NCI-H2107 treated with DMSO at 0.1 percent for 48 hours (cell line): Measurements from ENCODE around the gene SF3A2.
A peak's percentile ranks its signal among the peaks of the same experiment; 100 is the strongest.

Experiments
- DNase-seq: peaks from one replicate; lab custom pipeline; 2025; ENCODE audit not compliant: unreplicated experiment; lab: John Stamatoyannopoulos, UW

SF3A2 gene

DNA sequence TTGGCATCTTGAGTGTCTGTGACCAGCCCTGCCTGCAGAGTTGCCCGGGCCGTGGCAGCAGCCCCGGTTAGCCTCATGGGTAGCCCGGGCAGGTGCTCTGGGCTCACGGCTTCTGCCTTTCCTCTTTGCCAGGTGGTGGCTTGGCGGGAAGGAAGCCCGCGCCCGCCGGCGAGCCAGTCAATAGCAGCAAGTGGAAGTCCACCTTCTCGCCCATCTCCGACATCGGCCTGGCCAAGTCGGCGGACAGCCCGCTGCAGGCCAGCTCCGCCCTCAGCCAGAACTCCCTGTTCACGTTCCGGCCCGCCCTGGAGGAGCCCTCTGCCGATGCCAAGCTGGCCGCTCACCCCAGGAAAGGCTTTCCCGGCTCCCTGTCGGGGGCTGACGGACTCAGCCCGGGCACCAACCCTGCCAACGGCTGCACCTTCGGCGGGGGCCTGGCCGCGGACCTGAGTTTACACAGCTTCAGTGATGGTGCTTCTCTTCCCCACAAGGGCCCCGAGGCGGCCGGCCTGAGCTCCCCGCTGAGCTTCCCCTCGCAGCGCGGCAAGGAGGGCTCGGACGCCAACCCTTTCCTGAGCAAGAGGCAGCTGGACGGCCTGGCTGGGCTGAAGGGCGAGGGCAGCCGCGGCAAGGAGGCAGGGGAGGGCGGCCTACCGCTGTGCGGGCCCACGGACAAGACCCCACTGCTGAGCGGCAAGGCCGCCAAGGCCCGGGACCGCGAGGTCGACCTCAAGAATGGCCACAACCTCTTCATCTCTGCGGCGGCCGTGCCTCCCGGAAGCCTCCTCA, 10.4 kb upstream of the SF3A2 start:
- no peak for DNase-seq

DNA sequence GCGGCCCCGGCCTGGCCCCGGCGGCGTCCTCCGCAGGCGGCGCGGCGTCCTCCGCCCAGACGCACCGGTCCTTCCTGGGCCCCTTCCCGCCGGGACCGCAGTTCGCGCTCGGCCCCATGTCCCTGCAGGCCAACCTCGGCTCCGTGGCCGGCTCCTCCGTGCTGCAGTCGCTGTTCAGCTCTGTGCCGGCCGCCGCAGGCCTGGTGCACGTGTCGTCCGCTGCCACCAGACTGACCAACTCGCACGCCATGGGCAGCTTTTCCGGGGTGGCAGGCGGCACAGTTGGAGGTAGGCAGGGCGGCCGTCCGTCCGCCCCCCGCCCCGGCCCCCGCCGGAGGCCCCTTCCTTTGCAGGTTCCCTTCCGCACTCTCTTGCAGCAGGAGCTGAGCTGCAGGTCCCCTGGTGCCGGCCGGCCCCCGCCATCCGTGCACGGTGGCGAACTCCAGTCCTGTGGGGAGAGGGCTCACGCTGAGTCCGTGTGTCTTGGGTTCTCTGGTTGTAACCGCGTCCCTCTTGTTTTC, 9.7 kb upstream of the SF3A2 start:
- no peak for DNase-seq

DNA sequence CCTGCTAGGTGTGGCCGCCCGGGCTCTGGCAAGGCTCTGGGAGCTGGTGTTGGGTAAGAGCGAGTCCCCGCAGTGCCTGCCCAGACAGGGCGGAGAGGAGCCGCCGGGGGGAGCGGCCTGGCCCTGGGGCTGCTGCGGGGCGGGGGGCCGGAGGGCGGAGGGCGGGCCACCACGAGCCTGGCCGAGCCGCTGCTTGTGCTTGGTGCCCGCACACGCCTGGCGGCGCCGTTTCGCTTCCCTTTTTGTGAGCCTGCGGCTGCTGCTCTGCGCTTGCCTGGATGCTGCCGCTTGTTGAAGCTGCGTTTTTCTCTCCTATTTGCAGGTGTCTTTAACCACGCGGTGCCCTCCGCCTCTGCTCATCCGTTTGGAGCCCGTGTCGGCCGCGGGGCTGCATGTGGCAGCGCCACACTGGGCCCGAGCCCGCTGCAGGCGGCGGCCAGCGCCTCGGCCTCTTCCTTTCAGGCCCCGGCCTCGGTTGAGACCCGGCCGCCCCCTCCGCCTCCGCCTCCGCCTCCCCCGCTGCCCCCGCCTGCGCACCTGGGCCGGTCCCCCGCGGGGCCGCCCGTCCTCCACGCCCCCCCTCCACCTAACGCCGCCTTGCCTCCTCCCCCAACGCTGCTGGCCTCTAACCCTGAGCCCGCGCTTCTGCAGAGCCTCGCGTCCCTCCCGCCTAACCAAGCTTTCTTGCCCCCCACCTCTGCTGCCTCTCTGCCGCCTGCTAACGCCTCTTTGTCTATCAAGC, 9.0 kb upstream of the SF3A2 start:
- no peak for DNase-seq

DNA sequence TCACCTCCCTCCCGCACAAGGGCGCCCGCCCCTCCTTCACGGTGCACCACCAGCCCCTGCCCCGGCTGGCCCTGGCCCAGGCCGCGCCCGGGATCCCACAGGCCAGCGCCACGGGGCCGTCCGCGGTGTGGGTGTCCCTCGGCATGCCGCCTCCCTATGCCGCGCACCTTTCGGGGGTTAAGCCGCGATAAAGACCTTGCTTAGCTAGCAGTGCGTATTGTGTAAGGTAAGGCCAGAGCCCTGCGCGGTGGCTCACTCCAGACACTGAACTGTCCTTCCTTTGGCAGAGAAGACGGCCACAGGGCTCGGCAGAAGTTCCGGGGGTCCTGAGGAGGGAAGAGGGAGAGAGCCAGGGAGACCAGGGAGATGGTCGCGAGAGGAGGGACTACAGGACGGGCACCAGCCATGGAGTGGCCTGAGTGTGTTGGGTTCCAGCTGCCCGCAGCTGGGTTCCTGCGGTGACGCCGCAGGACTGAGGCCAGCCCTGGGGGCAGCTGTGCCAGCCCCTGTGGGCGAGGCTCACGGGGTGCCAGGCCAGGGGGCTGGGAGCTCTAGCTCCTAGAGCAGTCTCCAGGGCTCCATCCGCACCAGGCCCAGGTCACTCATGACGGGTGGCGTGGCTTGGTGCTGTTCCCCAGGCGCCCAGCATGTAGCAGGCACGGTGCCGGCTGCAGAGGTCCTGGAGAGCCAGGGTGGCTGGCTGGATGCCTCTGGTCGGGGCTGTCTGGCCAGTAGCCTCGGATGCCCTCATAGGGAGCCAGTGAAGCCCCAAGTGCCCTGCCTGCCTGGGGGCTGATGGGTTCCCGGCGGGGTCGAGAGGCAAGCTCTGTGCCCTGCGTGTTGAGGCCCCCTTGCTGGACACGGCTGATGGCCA, 8.2 kb upstream of the SF3A2 start:
- DNase-seq, result no peak

DNA sequence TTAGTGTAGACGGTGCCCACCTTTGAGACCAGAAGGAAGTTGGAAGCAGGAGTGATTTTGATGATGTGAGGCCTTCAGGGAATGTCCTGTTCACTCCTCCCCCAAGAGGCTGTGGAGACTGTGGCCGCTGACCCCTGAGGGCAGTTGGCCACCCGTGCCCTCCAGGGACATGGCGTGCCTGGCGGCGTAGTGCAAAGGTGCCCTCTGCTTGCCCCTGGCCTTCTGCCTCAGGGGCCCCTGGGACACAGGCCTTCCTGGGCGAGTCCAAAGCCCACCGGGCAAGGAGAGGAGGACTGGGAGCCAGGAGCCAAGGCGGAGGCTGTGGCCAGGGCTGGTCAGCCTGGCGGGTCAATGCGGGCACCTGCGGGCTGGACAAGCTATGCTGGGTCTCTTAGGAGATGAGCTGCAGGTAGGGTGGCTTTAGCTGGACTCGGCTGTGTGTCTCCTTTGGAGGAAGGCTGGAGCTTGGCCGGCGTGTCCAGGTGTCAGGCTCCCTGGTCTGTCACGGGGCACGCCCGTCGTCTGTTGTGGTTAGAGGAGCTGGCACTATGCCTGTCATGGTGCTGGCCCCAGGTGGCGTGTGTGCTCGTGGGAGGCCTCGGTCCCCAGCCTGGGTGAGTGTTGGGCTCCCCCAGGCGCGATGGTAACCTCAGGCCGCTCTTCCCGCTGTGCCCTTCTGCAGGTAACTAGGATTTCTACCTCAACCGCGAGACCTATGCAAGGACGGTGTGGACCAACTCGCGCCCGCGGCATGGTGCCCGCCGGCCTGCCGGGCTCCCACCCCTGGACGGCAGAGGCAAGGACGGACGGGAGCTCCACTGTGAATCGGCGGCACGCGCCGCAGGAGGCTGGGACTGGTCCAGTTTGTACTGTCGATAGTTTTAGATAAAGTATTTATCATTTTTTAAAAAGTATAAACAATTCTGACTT, 7.3 kb upstream of the SF3A2 start:
- no peak for DNase-seq

DNA sequence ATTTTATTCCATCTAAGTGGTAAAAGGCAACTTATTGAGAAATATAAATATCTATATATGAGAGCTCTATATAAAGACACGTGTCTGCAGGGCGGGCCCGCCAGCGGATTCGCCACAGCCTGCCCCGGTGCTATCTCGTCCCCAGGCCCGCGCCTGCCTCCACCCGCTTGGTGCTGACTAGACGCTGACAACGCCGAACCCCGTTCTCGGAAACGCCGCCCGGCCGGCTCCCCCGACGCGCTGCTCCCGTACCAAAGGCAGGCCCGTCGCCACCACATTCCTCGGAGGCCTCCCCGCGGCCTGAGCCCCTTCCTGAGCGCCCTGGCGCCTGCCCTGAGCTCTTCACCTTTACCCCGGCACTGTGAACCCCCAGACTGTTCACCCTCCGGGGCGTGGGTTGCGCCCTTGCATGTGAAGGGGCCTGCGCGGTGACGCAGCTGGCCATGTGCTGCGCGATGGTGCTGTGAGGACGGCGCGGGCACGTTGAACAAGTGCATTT, 6.5 kb upstream of the SF3A2 start:
- DNase-seq, result no peak

DNA sequence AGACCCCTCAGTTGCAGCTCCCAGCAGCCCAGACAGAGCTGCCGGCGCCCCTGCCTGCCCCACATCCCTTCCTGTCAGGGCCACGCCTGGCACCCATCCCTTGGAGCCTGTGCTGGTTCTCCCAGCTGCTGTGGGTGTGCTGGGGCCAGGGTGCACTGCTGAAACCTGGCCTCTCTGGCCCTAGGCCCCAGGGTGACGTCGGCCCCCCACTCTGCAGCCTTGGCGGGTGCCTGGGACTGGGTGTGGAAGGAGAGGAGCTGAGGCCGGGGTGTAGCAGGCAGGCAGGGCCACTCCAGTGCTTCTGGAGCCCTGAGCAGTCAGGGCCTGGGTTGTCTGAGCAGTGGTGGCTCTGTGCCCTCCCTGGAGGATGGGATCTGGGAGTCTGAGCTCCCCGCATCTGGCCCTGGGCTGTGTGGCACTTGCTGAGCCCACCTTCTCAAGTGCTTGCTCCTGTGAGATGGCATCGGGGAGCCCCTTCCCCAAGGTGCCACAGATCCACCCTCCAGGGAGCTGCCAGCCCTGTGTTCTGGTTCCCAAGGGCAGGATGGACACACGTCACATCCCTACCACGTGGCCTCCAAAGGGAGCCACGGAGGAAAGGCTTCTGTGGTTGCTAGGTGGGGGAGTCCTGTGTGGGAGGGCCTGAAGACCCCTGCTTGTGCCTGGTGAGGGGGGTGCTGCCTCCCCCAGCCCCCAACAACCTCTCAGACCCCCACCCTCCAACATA, 5.7 kb upstream of the SF3A2 start:
- DNase-seq, result no peak

DNA sequence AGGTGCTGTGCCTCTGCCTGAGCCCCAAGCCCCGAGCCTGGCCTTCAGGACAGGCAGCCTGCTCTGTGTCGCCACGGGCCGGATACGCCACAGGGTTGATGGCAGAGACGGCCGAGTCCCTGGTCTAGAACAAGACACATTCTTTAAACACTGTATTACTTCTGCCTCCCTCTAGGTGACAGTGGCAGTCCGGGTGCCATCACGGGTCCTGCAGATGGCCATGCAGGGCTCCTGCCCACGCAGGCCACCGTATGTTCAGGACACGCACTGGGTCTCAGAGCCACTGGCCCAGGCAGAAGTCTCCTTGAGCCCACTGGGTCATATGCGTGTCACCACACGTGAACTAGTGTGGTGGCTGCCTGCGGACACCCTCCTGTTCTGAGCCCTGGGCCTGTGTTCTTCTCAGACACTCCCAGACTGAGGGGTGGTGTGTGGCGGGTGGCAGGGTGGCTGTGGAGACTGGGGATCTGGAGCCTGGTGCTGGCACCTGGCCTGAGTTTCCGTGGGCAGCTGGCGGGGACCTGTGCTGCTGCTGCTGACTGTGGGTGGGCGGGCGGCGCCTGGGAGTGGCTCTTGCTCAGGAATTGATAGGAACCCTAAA, 4.9 kb upstream of the SF3A2 start:
- DNase-seq, result no peak

DNA sequence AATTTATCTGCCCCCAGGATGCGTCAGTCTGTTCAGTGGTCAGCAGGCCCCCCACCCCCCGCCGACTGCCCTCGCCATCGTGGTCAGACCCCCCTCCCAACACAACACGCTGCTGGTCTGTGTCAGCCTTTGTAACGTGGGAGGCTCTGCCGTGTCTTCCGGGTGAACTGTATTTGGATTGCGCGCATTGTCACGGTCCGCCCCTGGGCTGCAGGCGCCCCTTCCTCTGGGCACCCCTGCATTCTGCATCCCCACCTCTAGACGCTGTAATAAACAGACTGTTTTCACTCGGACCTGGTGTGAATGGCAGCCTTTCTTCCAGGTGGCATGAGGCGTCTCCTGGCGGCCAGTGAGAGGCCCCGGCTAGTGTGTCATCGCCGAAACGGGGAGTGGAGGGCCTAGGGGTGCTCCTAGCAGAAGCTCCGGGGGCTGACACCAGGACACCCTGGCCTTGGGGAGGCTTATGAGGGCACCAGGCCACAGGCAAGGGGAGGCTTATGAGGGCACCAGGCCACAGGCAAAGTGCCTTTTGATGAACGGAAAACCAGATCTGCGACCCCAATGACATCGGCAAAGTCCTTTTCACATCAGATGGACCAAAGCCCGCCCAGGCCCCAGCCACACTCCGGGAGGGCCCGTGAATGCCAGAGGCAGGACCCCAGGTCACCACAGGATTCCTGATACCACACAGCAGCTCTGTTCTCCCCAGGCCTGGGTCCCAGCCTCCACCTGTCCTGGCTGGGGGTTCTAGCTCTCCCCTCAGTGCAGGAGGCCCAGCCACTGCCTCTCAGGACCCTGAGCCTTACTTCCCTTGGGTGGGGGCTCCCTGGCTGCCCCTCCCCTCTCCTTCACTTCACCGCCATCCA, 4.1 kb upstream of the SF3A2 start:
- DNase-seq, result no peak

DNA sequence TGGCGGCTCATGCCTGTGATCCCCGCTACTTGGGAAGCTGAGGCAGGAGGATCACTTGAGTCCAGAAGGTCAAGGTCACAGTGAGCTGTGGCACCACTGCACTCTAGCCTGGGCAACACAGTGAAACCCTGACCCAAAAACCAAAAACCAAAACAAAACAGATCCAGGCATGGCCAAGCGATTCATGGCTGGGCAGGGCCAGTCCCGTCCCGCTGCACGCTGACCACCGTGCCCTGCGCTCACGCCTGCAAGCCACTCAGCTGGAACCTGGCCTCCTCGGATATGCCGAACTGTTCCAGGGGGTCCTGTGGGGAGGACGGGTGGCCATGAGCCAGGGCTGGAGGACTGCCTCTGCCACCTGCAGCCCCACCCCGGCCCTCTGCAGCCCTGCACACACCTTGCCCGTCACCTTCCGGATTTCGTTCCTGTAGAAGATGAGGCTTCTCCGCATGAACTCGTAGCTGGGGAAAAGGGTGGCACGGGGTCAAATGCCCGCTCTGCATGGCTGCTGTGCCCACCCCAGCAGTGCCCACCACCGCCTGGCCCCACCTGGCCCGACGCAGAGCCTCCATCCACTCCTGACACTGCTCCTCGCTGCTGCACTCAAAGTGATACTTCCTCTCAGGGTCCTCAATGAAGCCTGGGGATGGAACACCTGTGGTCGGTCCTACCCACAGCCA, 2.9 kb upstream of the SF3A2 start:
- DNase-seq, result no peak

DNA sequence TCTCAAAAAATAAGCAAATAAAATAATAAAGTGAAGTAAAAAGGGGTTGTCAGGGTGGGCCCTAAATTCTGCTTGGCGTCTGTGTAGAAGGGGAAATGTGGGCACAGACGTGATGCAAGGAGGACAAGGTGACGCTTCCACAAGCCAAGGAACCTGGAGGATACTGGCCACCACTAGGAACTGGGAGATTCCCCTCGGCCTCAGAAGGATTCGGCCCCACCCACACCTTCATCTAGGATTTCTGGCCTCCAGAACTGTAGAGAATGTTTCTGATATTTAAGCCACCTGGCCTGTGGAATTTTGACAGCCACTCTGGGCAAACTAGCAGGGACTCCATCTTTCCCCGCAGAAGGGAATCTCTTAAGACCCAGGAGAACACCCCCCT, 1.6 kb upstream of the SF3A2 start:
- no peak for DNase-seq

DNA sequence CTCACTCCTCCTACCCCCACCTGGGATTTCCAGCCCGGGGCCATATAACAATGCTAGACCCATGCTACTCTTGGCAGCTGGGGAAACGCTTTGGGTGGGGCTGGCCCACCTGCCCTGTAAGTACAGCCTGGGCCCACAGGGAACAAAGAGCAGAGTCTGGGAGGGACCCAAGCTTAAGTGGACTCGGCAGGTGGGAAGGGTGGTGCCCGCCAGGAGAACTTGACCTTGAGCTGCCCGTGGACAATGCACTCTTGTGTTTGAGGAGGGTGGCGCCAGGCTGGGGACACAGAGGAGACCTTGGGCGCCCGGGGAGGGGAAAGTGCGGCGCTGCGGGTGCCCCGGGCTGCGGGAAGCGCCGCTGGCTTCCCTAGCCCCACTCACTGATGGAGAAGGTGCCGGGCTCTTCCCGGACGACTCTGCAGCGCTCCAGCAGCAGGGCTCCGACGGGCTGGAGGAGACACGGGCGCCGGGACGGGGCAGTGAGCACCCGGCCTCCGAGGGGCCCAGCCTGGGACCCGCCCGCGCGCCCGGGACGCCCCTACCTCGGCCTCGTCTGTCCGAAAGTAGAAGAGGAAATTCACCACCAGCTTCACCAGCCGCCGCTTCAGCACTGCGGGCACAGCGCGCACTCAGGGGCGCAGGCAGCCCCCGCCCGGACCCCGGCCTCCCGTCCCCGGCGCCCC, 1.1 kb upstream of the SF3A2 start:
- peak; percentile 70 for DNase-seq

DNA sequence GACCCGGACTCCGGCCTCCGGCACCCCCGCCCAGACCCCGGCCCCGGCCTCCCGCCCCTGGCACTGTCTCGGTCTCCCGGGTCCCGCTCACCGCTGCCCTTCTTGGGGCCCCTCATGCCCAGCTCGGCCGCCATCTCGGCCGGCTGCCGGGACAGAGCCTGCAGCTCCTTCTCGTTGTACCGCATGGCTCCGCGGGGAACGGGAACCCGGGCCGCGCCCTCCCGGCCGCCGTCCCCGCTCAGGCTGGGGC, 635 bp upstream of the SF3A2 start:
- DNase-seq, result no peak

DNA sequence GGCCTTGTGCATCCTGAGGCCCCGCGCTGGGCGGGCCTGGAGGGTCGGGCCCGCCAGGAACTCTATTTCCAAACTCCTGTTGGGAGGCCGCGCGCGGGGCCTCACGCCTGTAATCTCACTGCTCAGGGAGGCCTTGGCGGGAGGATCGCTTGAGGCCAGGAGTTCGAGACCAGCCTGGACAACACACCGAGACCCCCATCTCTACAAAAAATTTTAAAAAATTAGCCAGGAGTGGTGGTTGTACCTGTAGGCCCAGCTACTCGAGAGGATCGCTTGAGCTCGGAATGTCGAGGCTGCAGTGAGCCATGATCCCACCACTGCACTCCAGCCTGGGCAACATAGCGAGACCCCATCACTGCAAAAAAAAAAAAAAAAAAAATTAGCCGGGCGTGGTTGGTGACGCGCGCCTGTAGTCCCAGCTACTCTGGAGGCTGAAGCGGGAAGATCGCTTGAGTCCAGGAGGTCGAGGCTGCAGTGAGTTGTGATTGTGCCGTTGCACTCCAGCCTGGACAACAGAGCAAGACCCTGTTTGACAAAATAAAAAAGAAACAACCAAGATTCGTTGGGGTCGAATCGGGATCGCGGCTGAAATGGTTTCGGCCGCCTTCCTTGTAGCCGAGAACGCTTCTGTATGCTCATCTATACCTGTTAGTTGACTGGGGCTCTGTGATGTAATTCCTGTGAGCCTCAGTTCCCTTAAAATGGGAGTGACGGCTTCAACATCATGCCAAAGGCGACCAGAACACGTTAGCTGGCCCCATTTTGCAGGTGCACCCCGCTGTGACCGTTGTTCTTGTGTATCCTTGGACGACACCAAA, 636 bp downstream of the SF3A2 start:
- DNase-seq, result no peak

DNA sequence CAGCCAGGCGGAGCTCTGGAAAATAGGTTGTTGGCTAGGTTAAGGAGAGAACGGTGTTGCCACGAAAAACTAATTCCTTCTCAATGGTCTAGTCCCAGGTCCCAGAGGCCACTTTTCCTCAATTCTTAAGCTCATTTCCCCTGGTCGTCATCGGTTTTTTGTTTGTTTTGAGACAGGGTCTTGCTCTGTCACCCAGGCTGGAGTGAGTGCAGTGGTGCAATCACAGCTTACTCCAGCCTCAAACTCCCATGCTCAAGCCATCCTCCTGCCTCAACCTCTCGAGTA, 1.2 kb downstream of the SF3A2 start:
- DNase-seq, result no peak

DNA sequence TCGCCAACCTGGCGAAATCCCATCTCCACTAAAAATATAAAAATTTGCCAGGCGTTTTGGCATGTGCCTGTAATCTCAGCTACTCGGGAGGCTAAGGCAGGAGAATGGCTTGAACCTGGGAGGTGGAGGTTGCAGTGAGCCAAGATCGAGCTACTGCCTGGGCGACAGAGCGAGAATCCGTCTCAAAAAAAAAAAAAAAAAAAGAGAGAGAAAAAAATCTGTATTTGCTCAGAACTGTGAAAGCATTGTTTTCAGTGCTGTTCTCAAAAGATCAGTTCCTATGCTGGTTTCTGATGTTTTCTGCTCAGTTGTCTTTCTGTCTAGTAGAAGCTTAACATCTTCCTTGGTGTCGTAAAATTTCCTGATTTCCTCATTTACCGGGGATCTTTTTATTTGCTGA, 2.5 kb downstream of the SF3A2 start:
- DNase-seq, result no peak
